NCI-H1105 (cell line): ENCODE measurements around the gene LMO7.

Experiments
- DNase-seq: peaks from one replicate; lab custom pipeline; 2025; lab: John Stamatoyannopoulos, UW

The LMO7 gene

DNA sequence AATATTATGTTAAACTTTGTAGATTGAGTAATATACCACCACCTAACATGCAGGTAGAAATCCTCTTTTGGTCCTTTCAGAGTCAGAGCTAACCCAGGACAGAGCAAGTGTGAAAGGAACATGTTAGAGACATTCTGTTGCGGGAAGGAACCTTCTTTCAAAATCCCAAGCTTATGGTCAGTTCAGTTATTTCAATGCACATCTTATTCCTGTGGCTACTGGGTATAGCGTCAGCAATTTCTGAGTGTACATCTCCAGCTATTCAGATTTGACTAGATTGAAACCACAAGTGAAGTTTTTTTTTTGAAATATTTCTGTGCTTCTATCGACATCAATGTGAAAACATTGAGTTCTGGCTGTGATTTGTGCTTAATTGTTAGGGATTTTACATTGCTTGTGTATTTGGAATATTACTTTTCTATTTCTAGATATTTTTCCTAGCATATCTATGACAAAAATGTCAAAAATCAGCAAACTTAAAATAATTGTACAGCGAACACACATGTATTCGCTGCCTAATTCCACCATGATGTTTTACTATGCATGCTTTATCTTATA is 165.3 kb downstream of the LMO7 start:
- no peak for DNase-seq

DNA sequence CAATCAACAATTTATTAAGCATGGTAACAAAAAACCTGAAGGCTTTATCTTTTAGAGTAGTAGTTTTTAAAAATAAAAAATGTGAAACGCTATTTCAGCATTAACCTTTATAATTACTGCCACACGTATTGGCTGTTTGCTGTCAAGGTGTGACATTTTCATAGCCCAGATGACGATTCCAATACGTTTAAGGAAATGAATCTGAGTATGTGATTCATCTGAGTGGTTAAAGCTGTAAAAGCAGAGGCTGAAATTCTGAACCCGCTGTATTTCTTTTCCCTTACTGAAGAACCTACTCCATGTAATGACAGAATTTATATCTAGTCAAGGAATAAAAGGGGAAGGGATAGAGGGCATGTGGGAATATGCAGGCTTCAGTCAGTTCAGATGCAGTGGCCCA is 166.0 kb downstream of the LMO7 start:
- DNase-seq = no peak

DNA sequence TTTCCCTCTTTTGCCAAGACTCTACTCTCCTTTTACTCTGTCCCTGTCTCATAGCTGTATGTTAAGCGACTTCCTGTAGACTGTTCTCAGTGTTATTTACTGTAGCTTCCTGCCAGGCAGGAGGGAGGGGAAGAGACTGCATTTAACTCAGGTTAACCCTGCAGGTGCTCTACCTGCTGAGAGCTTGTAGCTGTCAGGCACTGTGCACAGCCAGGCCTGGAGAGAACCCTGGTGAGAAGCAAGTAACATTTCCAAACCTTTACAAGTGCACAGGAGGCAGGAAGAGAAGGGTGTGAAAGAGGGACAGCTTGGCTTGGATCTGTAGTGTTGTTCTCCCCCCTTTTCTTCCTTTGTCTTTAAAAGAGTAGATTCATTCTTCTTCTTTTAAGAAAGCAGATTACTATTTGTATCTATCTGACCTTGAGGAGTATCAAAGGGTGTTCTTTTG is 167.1 kb downstream of the LMO7 start:
- no peak for DNase-seq

DNA sequence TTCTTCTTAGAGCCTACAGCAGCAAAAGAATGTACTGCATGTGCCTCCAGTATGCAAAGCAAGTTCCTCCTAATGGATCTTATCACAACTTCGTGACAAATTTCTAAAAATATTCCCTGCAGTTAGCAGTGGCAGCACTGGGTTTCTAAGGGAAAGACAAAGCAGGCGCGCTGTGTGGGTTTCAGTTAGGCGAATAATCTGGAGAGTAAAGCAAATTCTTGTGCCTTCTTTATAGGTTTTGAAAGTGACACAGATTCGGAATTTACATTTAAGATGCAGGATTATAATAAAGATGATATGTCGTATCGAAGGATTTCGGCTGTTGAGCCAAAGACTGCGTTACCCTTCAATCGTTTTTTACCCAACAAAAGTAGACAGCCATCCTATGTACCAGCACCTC is 167.9 kb downstream of the LMO7 start:
- DNase-seq = no peak

DNA sequence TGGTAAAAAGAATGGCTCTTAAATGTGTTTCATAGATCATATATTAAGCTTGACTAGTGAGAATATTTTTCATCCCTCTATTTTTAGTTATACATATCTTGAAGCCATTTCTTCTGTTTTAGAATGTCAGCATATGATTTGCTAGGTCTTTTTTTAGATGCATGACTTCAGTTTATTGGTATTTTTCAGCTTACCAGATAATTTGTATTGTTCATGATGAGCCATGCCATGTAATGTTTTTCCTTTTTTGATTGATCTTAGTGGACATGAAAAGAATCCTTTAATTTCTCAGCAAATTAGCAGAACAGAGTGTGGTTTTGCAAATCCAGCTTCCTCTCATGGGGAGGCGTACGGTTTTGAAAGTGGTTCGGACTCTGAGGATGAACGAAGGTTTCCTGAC is 168.5 kb downstream of the LMO7 start:
- DNase-seq = no peak

DNA sequence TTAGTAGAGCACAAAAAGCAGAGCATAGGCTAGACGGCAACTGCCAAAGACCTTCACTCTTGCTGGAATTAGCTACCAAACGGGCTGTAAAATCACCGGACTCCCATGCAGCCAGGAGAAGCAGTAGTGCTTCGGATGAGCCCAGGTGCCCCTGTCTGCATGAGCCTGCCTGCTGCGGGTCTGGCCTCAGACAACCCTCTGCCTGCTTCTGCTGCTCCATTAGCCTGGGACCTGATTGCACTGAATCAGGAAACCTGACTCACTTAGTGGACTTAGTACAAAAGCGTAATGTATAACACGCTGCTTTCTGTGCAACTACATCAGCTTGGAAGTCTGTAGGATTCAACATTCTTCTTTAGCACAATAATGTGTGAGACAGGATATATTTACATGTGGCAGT is 170.0 kb downstream of the LMO7 start:
- no peak for DNase-seq

DNA sequence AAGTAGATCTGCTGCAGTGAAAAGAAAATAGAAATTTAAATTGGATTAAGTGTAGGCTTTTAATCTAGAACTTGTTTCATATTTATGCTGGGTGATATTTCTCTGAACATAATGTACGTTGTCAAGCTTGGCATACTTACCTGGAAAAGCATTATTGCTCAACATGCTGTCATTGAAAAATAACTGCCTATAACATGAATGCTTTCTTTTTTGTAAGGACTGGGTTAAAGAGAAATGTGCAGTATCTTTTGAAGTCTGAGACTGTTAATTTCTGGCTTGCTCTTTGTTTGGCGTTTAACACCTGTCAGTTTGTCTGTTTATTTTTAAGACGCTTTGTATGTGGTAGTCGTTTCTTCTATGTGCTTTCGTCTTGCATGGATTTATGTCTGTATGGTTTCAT is 175.2 kb downstream of the LMO7 start:
- DNase-seq = no peak

DNA sequence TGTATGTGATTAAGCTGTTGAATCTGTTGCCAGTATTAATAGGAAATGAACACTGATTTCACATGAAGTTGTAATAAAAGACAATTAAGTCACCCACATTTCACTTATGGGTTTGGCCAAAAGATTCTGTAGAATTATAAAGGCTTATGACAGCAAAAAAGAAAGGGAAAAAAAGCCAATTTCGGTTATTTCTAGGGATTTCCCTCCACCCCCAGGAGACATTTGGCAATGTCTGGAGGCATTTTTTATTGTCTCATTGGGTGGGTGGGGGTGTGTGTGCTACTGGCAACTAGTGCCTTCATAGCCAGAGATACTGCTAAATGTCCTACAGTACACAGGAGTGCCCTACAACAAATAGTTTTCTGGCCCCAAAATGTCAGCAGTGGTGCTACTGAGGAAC is 175.7 kb downstream of the LMO7 start:
- no peak for DNase-seq

DNA sequence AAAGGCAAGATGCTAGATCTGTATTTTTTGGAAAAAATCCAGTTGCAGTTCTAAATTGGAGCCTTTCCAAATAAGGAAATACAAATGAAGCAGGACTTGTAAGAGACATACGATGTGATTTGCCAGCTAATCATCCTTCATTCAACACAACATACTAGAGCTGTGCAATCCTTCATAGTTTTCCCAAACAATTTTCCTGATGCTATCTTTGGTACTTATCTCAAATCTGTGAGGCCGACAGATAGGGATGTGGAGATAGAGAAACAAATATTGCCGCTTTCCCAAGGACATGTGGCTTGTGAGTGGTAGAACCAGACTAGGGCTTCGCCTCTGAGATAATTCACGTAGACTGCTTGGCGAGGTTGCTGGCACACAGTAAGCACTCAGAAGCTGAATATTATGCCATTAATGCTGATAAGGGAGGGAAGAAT is 176.6 kb downstream of the LMO7 start:
- DNase-seq = no peak

DNA sequence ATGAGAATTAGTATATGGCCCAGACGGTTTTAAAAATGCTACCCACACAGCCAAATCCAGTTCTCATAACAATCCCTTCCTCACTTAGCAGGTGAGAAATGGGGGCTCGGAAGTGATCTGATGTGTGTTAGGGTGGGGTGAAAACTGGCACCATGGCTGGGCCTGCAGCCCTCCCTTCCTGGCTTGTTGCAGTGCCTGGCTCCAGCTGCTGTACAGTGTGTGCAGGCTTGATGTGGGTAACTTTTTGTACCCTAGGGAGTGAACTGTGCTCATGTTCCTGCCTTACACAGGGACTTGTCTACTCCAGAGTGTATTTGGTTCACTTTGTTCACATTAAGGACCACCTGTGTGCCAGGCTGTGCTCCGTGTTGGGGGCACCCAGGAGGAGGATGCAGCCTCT is 177.2 kb downstream of the LMO7 start:
- no peak for DNase-seq

DNA sequence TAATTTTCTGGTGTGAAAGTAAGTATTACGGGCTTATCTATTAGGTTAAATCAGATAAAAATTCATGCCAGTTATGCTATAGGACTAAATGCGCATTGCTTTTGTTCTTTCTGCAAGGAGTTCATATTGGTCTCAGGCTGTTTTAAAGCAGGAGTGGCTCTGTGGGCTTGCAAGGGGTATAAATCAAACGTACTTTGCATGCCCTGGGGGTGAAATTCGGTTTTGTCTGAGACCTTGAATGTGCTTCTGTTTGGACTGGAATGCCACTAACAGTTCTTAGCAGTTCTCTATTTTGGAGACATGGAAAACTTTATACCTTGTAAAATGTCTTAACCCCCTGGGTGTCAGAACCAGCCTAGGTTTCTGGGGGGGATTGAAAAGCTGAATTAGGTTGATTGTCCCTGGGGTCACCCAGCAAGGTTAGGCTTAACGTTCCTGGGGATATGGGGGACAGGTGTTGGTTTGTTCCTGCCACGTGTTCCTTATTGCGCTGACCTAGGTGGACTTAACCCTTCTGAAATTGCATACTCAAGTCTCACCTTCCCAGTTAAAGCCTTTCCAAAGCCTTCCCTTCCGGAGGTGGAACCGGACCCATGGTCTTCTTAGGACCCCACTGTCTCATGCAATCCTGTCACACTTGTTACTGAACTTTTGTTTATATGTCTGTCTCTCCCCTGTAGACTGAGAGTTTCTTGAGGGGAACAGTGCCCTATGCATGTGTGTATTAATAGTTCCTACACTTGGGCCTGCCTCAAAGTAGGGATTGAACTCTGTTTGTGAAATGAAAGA is 182.2 kb downstream of the LMO7 start:
- DNase-seq = no peak

DNA sequence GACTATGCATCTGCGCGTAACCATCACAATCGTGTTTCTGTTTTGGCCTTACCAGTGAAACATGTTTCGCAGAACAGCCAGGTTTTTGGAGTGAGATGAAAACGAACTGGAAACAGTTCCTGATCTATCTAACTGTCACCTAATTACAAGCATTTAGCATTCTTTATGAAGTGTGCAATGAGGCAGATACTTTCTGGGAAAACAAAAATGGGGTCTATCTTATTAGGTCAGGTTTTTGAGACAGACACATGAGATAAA is 182.8 kb downstream of the LMO7 start:
- DNase-seq = no peak

DNA sequence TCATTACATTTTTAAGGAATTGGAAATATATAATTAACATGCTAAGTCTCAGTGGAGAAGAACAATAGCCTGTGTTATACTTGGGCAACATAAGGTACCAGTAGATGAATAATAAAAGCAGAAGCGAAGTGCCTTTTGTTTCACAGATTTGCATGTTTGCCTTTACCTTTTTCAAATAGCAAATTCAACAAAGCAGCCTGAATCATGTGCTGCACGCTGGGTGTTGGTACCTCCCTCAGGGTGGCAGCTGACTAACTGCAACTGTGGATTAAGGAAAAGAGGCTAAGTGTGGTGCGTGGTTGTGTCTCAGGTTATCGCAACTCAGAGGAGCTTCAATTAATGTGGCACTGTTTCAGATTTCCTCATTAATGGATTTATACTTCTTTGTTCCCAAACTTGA is 189.0 kb downstream of the LMO7 start:
- no peak for DNase-seq

DNA sequence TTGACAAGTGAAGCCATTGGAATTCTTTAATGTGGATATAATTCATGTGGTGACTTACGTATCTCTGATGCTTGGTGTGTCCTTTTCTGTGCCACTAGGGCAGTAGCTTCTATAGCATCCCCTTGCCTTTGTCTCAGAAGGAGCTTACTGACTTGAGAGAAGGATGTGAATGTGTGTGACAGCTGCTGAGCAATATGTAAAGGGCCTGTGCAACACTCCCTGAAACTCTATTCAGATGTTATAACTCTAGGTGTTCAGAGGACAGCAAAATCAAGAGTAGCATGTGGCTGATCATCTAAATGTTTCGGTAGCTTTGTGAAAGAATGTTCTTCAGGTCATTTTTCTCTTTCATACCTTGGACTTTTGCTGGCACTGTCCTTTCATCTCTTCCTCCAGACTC is 189.5 kb downstream of the LMO7 start:
- DNase-seq = no peak

DNA sequence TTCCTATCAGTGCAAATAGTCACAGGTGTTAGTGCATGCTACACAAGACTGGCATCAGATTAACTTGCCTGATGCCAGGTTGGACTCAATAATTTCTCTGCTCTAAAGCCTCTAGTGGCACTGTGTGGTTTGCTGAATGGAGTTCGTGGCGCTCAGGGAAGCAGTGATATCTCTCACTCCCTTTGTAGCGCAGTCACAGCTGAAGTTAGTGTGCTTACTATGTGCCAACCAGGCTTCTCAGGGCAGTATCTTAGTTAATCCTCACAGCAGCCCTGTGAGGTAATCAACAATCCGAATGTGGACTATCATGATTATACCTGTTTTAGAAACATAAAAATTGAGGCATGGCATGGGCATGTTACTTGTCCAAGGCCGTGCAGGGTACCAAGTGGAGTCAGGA is 190.3 kb downstream of the LMO7 start:
- DNase-seq = no peak

DNA sequence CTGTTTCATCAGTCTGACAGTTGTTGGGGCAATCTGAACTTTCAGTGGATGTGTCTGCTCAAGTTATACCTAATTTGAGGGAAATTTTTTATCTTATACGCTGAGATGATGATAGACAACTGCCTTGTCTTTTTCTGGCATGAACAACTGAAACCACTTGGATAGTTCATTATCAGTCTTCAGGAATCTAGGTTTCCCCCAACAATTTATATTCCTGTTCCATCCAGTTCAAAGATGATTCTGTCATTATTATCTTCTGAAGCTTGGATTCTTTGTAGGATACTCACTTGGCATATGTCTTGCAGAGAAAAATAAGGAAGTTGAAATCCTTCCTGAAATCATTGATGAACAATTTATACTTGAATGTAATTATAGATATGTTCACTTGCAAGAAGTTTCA is 193.7 kb downstream of the LMO7 start:
- DNase-seq = no peak

DNA sequence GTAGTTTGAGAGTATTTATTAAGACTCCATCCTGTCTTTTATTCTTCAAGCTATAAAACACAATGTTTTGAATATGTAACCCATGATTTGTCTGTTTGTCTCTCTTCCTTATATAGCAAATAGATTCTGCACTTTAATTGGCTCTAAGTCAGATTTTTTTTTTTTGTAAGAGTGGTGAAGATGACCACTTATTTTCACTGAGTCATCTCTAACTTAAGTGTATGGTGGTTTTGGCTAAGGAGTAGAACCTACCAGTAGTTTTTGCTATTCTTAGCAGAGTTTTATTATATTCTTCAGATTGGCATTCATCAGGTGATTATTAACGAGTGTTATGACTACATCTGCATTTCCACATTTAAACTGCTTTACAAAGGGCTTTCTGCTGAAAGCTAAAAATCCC is 194.7 kb downstream of the LMO7 start:
- DNase-seq = no peak

DNA sequence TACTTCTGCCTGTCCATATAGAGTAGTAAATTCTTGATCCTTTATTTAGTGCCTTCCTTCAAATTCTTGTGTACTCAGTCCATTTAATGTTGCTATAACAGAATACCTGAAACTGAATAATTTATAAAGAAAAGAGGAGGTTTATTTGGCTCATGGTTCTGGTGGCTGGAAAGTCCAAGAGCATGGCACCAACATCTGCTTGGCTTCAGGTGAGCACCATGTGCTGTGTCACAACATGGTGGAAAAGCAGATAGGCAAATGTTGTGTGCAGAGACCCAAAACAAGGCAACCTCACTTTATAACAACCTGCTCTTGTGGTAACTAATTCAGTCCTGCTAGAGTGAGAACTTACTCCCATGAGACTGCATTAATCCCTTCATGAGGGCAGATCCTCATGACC is 195.3 kb downstream of the LMO7 start:
- no peak for DNase-seq

DNA sequence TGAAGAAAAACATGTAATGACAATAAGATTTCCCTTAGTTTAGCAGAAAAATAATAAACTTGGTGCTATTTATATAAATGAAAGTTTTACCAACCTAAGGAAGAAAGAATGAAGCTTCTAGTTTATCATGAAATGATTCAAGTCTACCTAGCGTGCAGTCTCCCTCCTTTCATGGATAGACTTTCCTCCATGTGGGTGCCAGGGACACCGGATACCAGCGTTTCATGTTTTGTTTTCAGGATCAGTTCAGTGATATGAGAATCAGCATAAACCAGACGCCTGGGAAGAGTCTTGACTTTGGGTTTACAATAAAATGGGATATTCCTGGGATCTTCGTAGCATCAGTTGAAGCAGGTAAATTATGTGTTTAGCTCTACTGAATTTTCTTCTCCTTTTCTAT is 196.7 kb downstream of the LMO7 start:
- DNase-seq = no peak

DNA sequence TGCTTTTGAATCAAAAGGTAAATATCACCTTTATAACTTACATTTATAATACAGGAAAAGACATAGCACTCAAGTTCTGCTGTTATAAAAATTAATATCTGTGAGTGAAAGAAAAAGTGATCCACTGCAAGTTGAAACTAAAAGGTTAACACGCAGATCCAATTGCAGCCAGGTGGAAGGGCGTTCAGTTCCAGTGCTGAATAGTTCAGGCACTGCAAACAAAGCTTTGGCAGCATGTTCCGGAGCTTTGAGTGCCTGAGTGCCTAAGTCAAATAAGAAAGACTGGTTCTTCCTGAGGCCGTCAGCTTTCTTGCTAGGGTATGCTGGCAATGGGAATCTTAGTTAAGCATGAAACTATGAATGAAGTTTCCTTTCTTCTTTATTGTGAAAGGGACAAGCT is 200.3 kb downstream of the LMO7 start:
- no peak for DNase-seq

DNA sequence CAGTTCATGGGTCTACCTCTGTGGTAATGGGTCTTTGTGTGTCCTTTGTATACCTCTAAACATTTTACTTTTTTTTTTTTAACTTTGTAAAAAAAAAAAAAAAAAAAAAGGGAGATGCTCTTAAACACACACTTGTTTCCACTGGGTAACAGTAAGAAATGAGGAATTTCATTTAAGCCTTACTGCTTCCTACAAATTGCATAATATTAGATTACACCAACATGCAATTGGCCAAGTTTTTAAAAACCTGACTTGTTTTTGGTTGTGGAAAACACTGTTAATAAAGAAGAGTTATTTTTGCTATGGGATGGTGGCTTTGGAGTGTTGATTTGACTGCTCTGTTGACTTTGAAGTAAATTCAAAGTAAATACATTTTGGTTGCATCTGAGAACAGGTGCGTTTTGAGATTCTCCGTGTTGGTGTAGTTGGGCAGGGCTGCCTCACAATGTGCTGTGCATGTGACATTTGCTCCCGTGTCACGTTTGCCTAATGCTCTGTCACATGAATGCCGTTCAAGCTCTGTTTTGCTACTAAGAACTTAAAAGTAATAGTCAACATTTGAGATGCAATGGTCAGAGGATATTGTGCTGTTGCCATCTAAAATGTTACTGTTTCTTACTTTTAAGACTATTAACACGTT is 202.4 kb downstream of the LMO7 start:
- DNase-seq = no peak

DNA sequence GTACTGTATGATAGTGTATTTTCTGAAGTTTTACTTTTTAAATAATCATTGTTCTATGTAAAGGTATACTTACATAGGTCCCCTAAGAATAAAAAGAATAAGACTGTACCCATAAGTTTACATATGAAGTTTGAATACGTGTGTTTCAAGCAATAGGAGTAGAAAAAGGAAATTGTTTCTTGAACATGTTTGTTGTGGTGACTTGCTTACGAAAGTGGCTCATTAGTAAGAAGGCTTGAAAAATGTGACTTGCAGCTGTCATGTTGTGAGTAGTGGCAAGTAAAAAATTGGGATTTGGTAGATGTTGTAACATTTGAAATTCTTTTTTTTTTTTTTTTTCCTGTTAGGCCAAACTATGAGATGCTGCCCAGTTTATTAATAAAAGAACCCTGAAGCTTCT is 203.3 kb downstream of the LMO7 start:
- no peak for DNase-seq

DNA sequence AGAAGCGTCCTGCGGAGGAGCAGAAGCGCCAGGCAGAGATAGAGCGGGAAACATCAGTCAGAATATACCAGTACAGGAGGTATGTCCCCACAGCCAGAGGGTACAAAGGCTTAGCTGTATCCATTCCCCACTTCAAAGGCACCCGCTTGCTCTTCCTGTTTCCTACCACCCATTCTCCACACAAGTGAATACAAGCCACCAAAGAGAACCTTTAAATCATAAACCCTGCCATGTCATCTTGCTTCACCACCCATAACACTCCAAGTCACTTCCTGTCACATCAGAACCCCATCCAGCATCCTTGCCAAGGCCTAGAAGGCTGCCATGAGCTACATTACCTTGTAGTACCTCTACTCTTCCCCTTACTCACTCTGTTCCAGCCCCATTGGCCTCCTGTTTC is 205.8 kb downstream of the LMO7 start:
- DNase-seq = no peak

DNA sequence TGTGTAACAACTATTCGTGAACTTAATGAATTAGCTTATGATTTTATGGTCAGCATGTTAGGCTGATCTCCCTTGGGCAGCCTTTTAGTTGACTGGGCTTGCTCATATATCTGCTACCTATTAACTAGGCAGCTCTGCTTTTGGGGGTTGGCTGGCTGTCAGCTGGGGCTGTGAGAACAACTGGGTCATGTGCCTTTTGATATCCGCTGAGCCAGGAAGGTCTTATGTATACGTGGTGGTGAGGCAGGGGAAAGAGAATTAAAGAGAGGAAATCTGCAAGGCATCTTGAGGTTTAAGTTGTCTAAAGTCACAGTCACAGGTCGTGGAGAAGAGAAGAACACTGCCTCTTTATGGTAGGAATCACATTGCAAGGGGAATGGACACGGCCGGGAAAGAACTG is 206.9 kb downstream of the LMO7 start:
- DNase-seq = no peak
